Common myeloid progenitor, CD34-positive (primary cell): ENCODE data around the gene SMIM44.
"Not testable (repeated sequence)": the region's sequence is repeated elsewhere in the genome, so short reads cannot be mapped to it uniquely, and the experiment has no call there.

Source experiments
- CTCF ChIA-PET: fragments of 350-600 bp; sonication (Branson Sonifier 250); formaldehyde crosslinking; loops from one replicate; lab custom pipeline; 2021; ENCODE audit warnings: antibody characterized with exemption; lab: Charles Lee
- POLR2A ChIA-PET: fragments of 350-600 bp; sonication (Branson Sonifier 250); formaldehyde crosslinking; loops from one replicate; lab custom pipeline; 2021; ENCODE audit warnings: antibody characterized with exemption; lab: Charles Lee
- DNase-seq, 3 donors: peaks; one replicate each; pipeline versions ENCODE4 v3.0.0 to v3.0.0-alpha.2; 2013
- H3K27ac ChIP-seq, 2 experiments: 1 replicate in 1 of 2; 2 replicates in 1 of 2; pipeline ENCODE4 v1.7.0; 2013; ENCODE audit warnings: inconsistent platforms in 2 of 2, low read length in 2 of 2, mild to moderate bottlenecking in 2 of 2, low read depth in 1 of 2, moderate library complexity in 1 of 2; ENCODE audit not compliant: severe bottlenecking in 2 of 2, insufficient read depth in 1 of 2, poor library complexity in 1 of 2
- H3K27me3 ChIP-seq, 5 experiments: replicated peaks in 2 of 5; 1 replicate in 3 of 5; 2 replicates in 2 of 5; pipeline versions ENCODE4 v1.6.1 to v1.7.0; 2013; ENCODE audit warnings: low read length in 4 of 5, mild to moderate bottlenecking in 2 of 5, moderate library complexity in 2 of 5, inconsistent platforms in 1 of 5; ENCODE audit not compliant: insufficient read depth in 5 of 5, control insufficient read depth in 4 of 5
- H3K36me3 ChIP-seq, 4 experiments: 1 replicate in 2 of 4; 2 replicates in 2 of 4; pipeline versions ENCODE4 v1.6.1 to v1.7.0; 2013; ENCODE audit warnings: low read length in 3 of 4, control low read depth in 1 of 4, mild to moderate bottlenecking in 1 of 4; ENCODE audit not compliant: control insufficient read depth in 4 of 4, insufficient read depth in 4 of 4
- H3K4me1 ChIP-seq, 4 experiments: 1 replicate in 3 of 4; 2 replicates in 1 of 4; pipeline versions ENCODE4 v1.6.1 to v1.7.1; 2013; ENCODE audit warnings: low read length in 3 of 4, mild to moderate bottlenecking in 3 of 4, control low read depth in 1 of 4, inconsistent platforms in 1 of 4, moderate library complexity in 1 of 4; ENCODE audit not compliant: control insufficient read depth in 4 of 4, insufficient read depth in 4 of 4; ENCODE audit errors: control extremely low read depth in 1 of 4
- H3K4me3 ChIP-seq, 7 experiments: 1 replicate in 4 of 7; 2 replicates in 3 of 7; pipeline versions ENCODE4 v1.5.1 to v1.7.0; 2013; ENCODE audit warnings: mild to moderate bottlenecking in 7 of 7, low read length in 6 of 7, moderate library complexity in 6 of 7, inconsistent platforms in 2 of 7, low read depth in 2 of 7, control low read depth in 1 of 7; ENCODE audit not compliant: insufficient read depth in 4 of 7, control insufficient read depth in 1 of 7; ENCODE audit errors: extremely low read depth in 1 of 7
- H3K9me3 ChIP-seq, 5 experiments: 1 replicate in 4 of 5; 2 replicates in 1 of 5; pipeline versions ENCODE4 v1.6.1 to v1.7.1; 2013; ENCODE audit warnings: low read length in 4 of 5, mild to moderate bottlenecking in 2 of 5, inconsistent platforms in 1 of 5, low read depth in 1 of 5, moderate library complexity in 1 of 5; ENCODE audit not compliant: control insufficient read depth in 4 of 5, insufficient read depth in 2 of 5; ENCODE audit errors: control extremely low read depth in 1 of 5
- WGBS: methylation state at CpG from one replicate; pipeline ENCODE4 v1.1.5; 2013; ENCODE audit not compliant: insufficient coverage; 5-methylcytosine and 5-hydroxymethylcytosine counted together

The SMIM44 gene

DNA sequence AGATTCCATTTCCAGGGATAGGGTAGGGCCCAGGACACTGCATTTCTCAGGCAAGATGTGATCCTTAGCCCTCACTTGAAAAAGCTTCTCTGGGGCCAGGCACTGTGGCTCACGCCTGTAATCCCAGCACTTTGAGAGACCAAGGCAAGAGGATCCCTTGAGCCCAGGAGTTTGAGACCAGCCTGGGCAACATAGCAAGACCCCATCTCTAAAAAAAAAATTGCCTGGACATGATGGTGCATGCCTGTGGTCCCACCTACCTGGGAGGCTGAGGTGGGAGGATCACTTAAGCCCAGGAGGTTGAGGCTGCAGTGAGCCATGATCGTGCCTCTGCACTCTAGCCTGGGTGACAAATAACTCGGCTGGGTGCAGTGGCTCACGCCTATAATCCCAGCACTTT lies 36.6 kb downstream of the SMIM44 start:
- H3K27ac ChIP-seq, H3K4me3 ChIP-seq, H3K27me3 ChIP-seq, DNase-seq, H3K9me3 ChIP-seq: not testable (repeated sequence)
- 100% methylated on average over 4 of the region's 4 CpGs for WGBS
- ChIA-PET CTCF (interaction anchor here (0.9 to 1.8 kb wide), 3 partner anchors 9 to 95 kb away, joined by 3 to 4 read pairs (median 3); no protein-coding TSS in a partner anchor), POLR2A (interaction anchor here (0.6 kb wide), 1 partner anchor 248 kb away, joined by 3 read pairs; no protein-coding TSS in a partner anchor)
- peaks cover 3 to 66% (median 21%) of the 10 kb centered on the region in 4 experiments for H3K36me3 ChIP-seq
- H3K4me1 ChIP-seq = peaks cover 0 to 23% (median 15%) of the 10 kb centered on the region in 4 experiments

DNA sequence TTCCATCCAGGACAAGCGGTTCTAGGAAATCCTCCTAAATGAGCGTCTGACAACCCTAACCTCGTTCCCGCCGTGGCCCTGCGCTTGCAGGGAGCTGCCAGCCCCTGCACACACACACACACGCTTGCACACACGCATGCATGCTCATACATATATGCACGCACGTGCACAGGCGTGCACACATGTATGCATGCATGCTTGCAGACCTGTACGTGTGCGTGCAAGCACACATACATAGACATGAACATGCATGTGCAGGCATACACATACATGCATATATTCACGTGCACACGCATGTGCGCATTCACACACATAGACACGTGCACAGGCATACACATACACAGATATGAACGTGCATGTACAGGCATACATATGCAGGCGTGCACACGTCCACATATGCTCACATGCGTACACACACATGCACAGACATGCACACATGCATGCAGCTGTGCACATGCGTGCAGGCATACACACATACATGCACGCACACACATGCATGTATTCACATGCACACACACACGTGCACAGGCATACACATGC lies 38.5 kb downstream of the SMIM44 start:
- Histone ChIP-seq H3K36me3 (peaks cover 3 to 63% (median 20%) of the 10 kb centered on the region in 4 experiments), H3K27me3 (no peaks in the 10 kb centered on the region), H3K4me3 (peak overlapping the region in 3 of 7 experiments; percentile 14 to 52 (median 48)), H3K9me3 (no peaks in the 10 kb centered on the region), H3K27ac (no peak overlapping the region), H3K4me1 (peaks cover 0 to 23% (median 15%) of the 10 kb centered on the region in 4 experiments)
- CTCF ChIA-PET = interaction anchor here (1.1 to 2.7 kb wide), 3 partner anchors 93 to 119 kb away, joined by 3 to 9 read pairs (median 4); no protein-coding TSS in a partner anchor
- WGBS = 56% methylated on average over 24 of the region's 24 CpGs
- DNase-seq = no peak
- POLR2A ChIA-PET = interaction anchor here (0.9 kb wide), 1 partner anchor 34 kb away, joined by 5 read pairs; no protein-coding TSS in a partner anchor

DNA sequence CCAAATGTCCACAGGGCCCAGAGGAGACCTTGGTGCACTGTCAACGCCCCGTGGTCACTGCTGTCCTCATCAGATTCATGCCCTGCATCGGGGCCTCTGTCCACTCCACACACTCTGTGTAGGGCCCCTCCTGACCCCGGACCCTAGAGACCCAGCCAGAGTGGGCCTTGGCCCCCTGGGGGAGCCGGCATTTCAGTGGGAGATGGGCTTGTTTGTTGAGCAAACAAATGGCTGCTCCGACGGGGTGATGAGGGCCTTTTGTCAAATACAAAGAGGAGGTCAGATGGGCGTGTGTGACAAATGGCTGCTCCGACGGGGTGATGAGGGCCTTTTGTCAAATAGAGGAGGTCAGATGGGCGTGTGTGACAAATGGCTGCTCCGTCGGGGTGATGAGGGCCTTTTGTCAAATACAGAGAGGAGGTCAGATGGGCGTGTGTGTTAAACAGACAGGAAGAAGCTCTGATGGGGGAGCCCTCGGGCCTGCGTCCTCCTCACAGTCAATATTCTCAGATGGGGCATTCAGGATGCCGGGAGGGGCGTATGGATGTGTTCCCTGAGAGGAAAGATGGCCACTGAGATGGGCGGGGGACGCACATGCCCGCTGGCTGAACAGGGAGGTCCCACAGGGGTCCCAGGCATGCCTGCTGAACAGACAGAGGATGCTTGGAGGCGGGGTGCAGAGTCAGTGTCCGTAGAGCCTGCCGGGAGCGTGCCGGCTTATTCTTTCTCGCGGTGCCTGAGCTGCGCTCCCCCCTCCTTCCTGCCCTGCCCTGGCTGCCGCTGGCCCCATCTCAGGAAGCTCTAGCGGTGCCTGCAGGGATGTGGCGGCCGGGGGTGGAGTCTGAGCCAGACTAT lies 39.2 kb downstream of the SMIM44 start:
- peak in 2 of 3 donors; percentile 42 to 47 for DNase-seq
- Histone ChIP-seq H3K27me3 (no peaks in the 10 kb centered on the region), H3K4me1 (peaks cover 0 to 23% (median 15%) of the 10 kb centered on the region in 4 experiments), H3K9me3 (no peaks in the 10 kb centered on the region), H3K27ac (peak overlapping the region in 1 of 2 experiments; percentile 22), H3K4me3 (peak overlapping the region in 3 of 7 experiments; percentile 14 to 52 (median 48)), H3K36me3 (peaks cover 2 to 60% (median 18%) of the 10 kb centered on the region in 4 experiments)
- WGBS = 36% methylated on average over 31 of the region's 33 CpGs
- ChIA-PET CTCF (interaction anchor here (2.7 kb wide), 1 partner anchor 118 kb away, joined by 9 read pairs; no protein-coding TSS in a partner anchor), POLR2A (interaction anchor here (0.9 kb wide), 1 partner anchor 35 kb away, joined by 5 read pairs; no protein-coding TSS in a partner anchor)

DNA sequence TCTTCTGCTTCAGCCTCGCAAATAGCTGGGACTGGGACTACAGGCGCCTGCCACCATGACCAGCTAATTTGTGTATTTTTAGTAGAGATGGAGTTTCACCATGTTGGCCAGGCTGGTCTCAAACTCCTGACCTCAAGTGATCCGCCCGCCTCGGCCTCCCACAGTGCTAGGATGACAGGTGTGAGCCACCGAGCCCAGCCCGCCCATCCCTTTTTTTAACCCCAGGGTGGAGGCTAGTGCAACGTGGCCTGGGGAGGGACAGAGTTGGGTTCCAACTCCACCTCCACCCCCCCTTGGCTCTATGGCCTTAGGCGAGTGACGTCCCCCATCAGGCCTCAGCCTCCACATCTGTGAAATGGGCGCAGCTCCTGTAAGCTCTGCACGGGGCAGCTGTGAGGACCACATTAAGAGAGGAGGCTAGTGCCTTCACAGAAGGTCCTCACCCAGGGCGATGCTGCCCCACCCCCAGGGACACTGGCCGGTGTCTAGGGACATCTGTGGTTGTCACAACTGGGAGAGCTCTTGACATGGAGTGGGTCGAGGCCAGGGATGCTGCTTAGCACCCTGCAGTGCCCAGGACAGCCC lies 40.7 kb downstream of the SMIM44 start:
- 100% methylated on average over 13 of the region's 15 CpGs for WGBS
- ChIA-PET POLR2A (no interaction called here), CTCF (interaction anchor here (1.3 to 2.7 kb wide), 4 partner anchors 30 to 116 kb away, joined by 3 to 9 read pairs (median 4); no protein-coding TSS in a partner anchor)
- Histone ChIP-seq H3K4me1 (peaks cover 0 to 23% (median 15%) of the 10 kb centered on the region in 4 experiments), H3K36me3 (peaks cover 0 to 62% (median 20%) of the 10 kb centered on the region in 4 experiments), H3K27ac (no peak overlapping the region), H3K9me3 (no peaks in the 10 kb centered on the region), H3K27me3 (no peaks in the 10 kb centered on the region), H3K4me3 (no peak overlapping the region)
- DNase-seq = no peak

DNA sequence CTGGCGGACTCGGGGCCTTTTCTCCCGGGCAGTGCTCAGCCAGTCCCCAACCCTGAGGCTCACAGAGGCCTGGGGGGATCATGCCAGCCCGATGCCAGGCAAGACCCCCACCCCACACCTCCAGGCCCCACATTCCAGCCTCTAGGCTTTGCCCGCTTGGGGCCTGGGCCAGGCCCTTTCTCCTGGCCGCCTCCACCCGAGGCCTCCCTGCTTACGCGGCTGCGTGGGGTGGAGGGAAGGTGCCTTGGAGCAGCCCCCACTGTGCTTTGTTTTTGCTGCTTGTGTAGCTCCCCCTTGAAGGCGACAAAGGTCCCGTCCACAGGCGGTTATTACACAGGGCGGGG lies 41.3 kb downstream of the SMIM44 start:
- H3K4me1 ChIP-seq = peaks cover 0 to 23% (median 15%) of the 10 kb centered on the region in 4 experiments
- 96% methylated on average over 10 of the region's 14 CpGs for WGBS
- no peak for DNase-seq
- H3K4me3 ChIP-seq = no peak overlapping the region
- H3K27ac ChIP-seq = no peak overlapping the region
- POLR2A ChIA-PET = no interaction called here
- no peaks in the 10 kb centered on the region for H3K9me3 ChIP-seq
- H3K36me3 ChIP-seq = peaks cover 0 to 62% (median 18%) of the 10 kb centered on the region in 4 experiments
- no peaks in the 10 kb centered on the region for H3K27me3 ChIP-seq
- CTCF ChIA-PET = interaction anchor here (1.3 to 3.8 kb wide), 4 partner anchors 13 to 112 kb away, joined by 3 to 13 read pairs (median 4); no protein-coding TSS in a partner anchor

DNA sequence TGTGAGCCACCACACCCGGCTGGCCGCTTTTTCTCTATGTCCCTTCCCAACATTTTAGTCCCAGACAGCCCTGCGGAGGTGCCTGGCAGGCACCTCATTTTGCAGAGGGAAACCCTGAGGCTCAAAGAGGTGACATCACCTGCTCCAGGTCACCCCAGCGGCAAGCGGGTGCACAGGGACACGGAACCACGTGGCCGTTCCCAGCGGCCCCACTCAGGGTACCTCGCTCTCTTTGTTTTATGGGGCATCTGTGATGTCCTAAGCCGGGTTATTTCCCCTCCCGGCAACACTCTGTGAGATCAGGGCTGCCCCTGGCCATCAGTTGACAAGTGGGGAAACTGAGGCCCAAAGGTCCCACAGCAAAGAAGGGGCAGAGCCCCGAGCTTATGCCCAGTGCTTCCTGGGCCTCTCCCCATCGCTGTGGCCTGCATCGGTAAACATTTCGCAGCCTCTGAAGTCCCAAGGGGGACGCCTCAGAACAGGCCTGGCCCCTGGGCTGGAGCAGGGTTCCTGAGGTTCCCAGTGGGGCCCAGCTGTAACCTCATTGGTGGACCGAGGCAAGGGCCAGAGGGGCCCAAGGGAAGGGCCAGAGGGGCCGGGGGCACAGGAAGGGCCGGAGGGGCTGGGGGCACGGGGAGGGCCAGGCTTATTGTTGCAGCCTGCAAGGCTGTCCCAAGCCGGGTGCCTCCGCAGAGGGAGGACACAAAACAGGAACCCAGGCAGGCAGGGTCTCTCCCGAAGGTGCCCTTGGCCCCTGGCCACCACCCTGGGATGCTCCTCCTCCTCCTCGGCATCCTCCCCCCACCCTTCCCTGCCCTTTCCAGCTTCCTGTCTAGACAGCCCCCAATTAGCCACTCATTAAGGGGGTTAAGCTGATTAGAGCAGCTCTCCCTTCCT lies 41.9 kb downstream of the SMIM44 start:
- no peak overlapping the region for H3K4me3 ChIP-seq
- peaks cover 0 to 61% (median 18%) of the 10 kb centered on the region in 4 experiments for H3K36me3 ChIP-seq
- H3K27me3 ChIP-seq = no peaks in the 10 kb centered on the region
- POLR2A ChIA-PET = no interaction called here
- CTCF ChIA-PET = interaction anchor here (1.7 to 3.8 kb wide), 3 partner anchors 12 to 111 kb away, joined by 4 to 13 read pairs (median 5); no protein-coding TSS in a partner anchor
- no peak for DNase-seq
- no peaks in the 10 kb centered on the region for H3K9me3 ChIP-seq
- 94% methylated on average over 22 of the region's 25 CpGs for WGBS
- peaks cover 0 to 23% (median 15%) of the 10 kb centered on the region in 4 experiments for H3K4me1 ChIP-seq
- H3K27ac ChIP-seq = no peak overlapping the region
